GM23338 (cell line): Measurements from ENCODE around the gene METTL21C.

Experiments used
- ZNF331 ChIP-seq: fragments of 250-450 bp; sonication (Bioruptor Pico); IDR thresholded peaks from 2 replicates; pipeline ENCODE4 v1.5.0; 2020; ENCODE audit warnings: low read depth, mild to moderate bottlenecking, moderate library complexity
- TF ChIP-seq, protein P1 (sequence below), 2 experiments: fragments of 200-600 bp in 1 of 2; sonication (generic) in 1 of 2; conservative IDR thresholded peaks; 2 replicates each; pipeline versions ENCODE4 v1.5.1 to v1.6.1; 2016 to 2017; ENCODE audit warnings: antibody characterized with exemption in 2 of 2, low read depth in 2 of 2, mild to moderate bottlenecking in 2 of 2, moderate library complexity in 1 of 2
- TF ChIP-seq, protein P2 (sequence below): IDR thresholded peaks from one replicate; pipeline ENCODE4 v1.6.1; 2018; ENCODE audit warnings: antibody characterized with exemption; ENCODE audit not compliant: unreplicated experiment

DNA sequence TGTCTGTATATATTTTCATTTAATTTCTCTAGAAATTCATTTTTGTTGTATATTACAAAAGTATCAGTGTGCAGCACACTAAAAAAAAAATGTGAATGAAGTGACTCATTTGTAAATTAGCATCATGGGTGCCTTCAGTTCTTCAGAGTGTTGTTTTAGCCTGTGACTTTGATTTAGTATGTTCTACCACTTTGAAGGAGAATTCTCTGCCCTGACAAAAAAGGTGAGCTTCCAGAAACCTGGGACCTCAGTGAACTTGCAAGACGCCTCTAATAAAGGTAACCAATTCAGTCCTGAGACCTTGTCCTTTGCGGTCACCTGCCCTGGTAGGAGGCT lies 2.4 kb downstream of the METTL21C start:
- TF ChIP-seq, protein P1, sequence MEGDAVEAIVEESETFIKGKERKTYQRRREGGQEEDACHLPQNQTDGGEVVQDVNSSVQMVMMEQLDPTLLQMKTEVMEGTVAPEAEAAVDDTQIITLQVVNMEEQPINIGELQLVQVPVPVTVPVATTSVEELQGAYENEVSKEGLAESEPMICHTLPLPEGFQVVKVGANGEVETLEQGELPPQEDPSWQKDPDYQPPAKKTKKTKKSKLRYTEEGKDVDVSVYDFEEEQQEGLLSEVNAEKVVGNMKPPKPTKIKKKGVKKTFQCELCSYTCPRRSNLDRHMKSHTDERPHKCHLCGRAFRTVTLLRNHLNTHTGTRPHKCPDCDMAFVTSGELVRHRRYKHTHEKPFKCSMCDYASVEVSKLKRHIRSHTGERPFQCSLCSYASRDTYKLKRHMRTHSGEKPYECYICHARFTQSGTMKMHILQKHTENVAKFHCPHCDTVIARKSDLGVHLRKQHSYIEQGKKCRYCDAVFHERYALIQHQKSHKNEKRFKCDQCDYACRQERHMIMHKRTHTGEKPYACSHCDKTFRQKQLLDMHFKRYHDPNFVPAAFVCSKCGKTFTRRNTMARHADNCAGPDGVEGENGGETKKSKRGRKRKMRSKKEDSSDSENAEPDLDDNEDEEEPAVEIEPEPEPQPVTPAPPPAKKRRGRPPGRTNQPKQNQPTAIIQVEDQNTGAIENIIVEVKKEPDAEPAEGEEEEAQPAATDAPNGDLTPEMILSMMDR (conservative IDR thresholded peaks at IDR 0.05; ENCODE audit: low read depth in 2 of 2) = no peak
- TF ChIP-seq ZNF331 = no peak
- TF ChIP-seq, protein P2, sequence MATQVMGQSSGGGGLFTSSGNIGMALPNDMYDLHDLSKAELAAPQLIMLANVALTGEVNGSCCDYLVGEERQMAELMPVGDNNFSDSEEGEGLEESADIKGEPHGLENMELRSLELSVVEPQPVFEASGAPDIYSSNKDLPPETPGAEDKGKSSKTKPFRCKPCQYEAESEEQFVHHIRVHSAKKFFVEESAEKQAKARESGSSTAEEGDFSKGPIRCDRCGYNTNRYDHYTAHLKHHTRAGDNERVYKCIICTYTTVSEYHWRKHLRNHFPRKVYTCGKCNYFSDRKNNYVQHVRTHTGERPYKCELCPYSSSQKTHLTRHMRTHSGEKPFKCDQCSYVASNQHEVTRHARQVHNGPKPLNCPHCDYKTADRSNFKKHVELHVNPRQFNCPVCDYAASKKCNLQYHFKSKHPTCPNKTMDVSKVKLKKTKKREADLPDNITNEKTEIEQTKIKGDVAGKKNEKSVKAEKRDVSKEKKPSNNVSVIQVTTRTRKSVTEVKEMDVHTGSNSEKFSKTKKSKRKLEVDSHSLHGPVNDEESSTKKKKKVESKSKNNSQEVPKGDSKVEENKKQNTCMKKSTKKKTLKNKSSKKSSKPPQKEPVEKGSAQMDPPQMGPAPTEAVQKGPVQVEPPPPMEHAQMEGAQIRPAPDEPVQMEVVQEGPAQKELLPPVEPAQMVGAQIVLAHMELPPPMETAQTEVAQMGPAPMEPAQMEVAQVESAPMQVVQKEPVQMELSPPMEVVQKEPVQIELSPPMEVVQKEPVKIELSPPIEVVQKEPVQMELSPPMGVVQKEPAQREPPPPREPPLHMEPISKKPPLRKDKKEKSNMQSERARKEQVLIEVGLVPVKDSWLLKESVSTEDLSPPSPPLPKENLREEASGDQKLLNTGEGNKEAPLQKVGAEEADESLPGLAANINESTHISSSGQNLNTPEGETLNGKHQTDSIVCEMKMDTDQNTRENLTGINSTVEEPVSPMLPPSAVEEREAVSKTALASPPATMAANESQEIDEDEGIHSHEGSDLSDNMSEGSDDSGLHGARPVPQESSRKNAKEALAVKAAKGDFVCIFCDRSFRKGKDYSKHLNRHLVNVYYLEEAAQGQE = no peak
